Measurements from ENCODE around the gene MMP21. TPM values are rescaled to one million over a fixed set of nuclear protein-coding genes. Genes with fewer than 3 reads are reported as not detected.

The MMP21 gene
- total RNA-seq, 1 experiment from 2014 or later, result not detected

GRCh38 chr10:125721035-125721434 lies 54.6 kb downstream of the MMP21 start:
- Histone ChIP-seq H3K79me2 (ENCODE audit: low read length) (peaks cover 48% of the 10 kb centered on the region), H3K27ac (ENCODE audit: low read length) (no peak overlapping the region), H3K27me3 (ENCODE audit: low read length) (no peaks in the 10 kb centered on the region), H3K4me3 (ENCODE audit: low read length) (peak overlapping the region; percentile 98), H3K4me2 (ENCODE audit: low read depth, low read length, poor library complexity, severe bottlenecking) (peak overlapping the region; percentile 76), H3K9ac (ENCODE audit: low read length) (peak overlapping the region; percentile 99), H4K20me1 (ENCODE audit: insufficient read depth, low read depth, low read length) (0 out of 2 replicates have a peak, but pooled peaks cover 5% of the 10 kb centered on the region), H3K9me3 (ENCODE audit: low read length) (no peaks in the 10 kb centered on the region), H3K36me3 (ENCODE audit: insufficient read depth, low read length) (peaks cover 51% of the 10 kb centered on the region), H3K4me1 (ENCODE audit: low read length) (peaks cover 26% of the 10 kb centered on the region), H2AFZ (ENCODE audit: low read length) (no peak overlapping the region), H3K9me2 (replicated peaks; ENCODE audit: insufficient read depth, low read length) (no peaks in the 10 kb centered on the region)
- DNase-seq, result no peak

DNA sequence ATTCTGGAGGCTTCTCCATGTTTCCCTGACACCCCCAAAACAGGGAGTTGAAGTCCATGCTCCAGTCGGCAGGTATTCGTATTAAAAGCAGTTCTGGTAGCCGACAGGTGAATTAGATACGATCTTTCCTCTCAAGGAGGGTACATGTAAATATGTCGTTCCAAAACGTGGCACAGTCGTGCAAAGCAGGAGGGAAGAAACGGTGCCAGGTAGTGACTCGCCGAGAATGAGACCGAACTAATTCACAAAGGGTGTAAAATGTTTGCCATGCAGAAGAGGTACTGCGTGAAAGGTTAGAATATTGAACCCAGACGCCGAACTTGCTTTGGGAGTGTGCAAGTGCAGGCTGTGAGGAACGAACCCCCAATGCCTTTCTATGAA lies 55.6 kb downstream of the MMP21 start:
- H3K36me3 ChIP-seq (ENCODE audit: insufficient read depth, low read length), result peaks cover 43% of the 10 kb centered on the region
- no peaks in the 10 kb centered on the region for H3K9me2 ChIP-seq (replicated peaks; ENCODE audit: insufficient read depth, low read length)
- H3K4me3 ChIP-seq (ENCODE audit: low read length), result peak overlapping the region; percentile 98
- peak overlapping the region; percentile 51; the same call in 1 of the 2 replicates for H2AFZ ChIP-seq (ENCODE audit: low read length)
- no peaks in the 10 kb centered on the region for H3K27me3 ChIP-seq (ENCODE audit: low read length)
- H3K4me1 ChIP-seq (ENCODE audit: low read length), result peaks cover 26% of the 10 kb centered on the region
- H3K79me2 ChIP-seq (ENCODE audit: low read length), result peaks cover 48% of the 10 kb centered on the region
- peak; percentile 55 for DNase-seq
- H3K9me3 ChIP-seq (ENCODE audit: low read length), result no peaks in the 10 kb centered on the region
- peak overlapping the region; percentile 62 for H3K27ac ChIP-seq (ENCODE audit: low read length)
- peak overlapping the region; percentile 76 for H3K4me2 ChIP-seq (ENCODE audit: low read depth, low read length, poor library complexity, severe bottlenecking)
- H3K9ac ChIP-seq (ENCODE audit: low read length), result peak overlapping the region; percentile 99
- 0 out of 2 replicates have a peak, but pooled peaks cover 5% of the 10 kb centered on the region for H4K20me1 ChIP-seq (ENCODE audit: insufficient read depth, low read depth, low read length)

GRCh38 chr10:125719173-125720001 lies 56.2 kb downstream of the MMP21 start, which contains the start of gene EDRF1:
Gene EDRF1, plus strand, starts transcription at chr10:125719709. Its CDS starts 99 bp downstream, at chr10:125719808.
- DNase-seq, result peak; percentile 100
- Histone ChIP-seq H3K79me2 (ENCODE audit: low read length) (peaks cover 45% of the 10 kb centered on the region), H3K4me2 (ENCODE audit: low read depth, low read length, poor library complexity, severe bottlenecking) (peak within 1 kb of the TSS; percentile 76), H3K9me3 (ENCODE audit: low read length) (no peaks in the 10 kb centered on the region), H4K20me1 (ENCODE audit: insufficient read depth, low read depth, low read length) (0 out of 2 replicates have a peak, but pooled peaks cover 5% of the 10 kb centered on the region), H3K4me3 (ENCODE audit: low read length) (peak within 1 kb of the TSS; percentile 98), H3K36me3 (ENCODE audit: insufficient read depth, low read length) (peaks cover 37% of the 10 kb centered on the region), H3K4me1 (ENCODE audit: low read length) (peaks cover 26% of the 10 kb centered on the region), H3K27ac (ENCODE audit: low read length) (peak within 1 kb of the TSS; percentile 62), H3K9ac (ENCODE audit: low read length) (peak within 1 kb of the TSS; percentile 99), H2AFZ (ENCODE audit: low read length) (peak within 1 kb of the TSS; percentile 98), H3K9me2 (replicated peaks; ENCODE audit: insufficient read depth, low read length) (no peaks in the 10 kb centered on the region), H3K27me3 (ENCODE audit: low read length) (no peaks in the 10 kb centered on the region)

Small RNA genes lying within 50 kb of the gene (small RNA-seq; reads per million reads assigned to genes)
- not detected for gene MIR4484

Other genes with a start within 250 kb of the MMP21 start
- gene TEX36, start 92.7 kb downstream of the MMP21 start, total RNA-seq (2014; rRNA removed; shearing (Covaris generic); ENCODE audit: low replicate concordance), result not detected in 2 replicates
- gene EDRF1, start 56.1 kb downstream of the MMP21 start, total RNA-seq (2014; rRNA removed; shearing (Covaris generic); ENCODE audit: low replicate concordance), result 26.5 and 63.3 TPM in 2 replicates
- 61.1 and 79.7 TPM in 2 replicates for gene UROS, start 47.4 kb upstream of the MMP21 start, total RNA-seq (2014; rRNA removed; shearing (Covaris generic); ENCODE audit: low replicate concordance)
- gene BCCIP, start 47.7 kb upstream of the MMP21 start, total RNA-seq (2014; rRNA removed; shearing (Covaris generic); ENCODE audit: low replicate concordance), result 27.9 and 30.1 TPM in 2 replicates
- not detected in 2 replicates for gene DHX32, start 105.5 kb upstream of the MMP21 start, total RNA-seq (2014; rRNA removed; shearing (Covaris generic); ENCODE audit: low replicate concordance)
- gene FANK1, start 120.7 kb upstream of the MMP21 start, total RNA-seq (2014; rRNA removed; shearing (Covaris generic); ENCODE audit: low replicate concordance), result not detected in 2 replicates

All from Karpas-422 (cell line).